Adipocyte (in vitro differentiated cells): Measurements from ENCODE around the gene C5orf58.

Source experiments
- DNase-seq: peaks from one replicate; pipeline ENCODE4 v3.0.0-alpha.2; 2015; ENCODE audit warnings: low read depth
- H3K27me3 ChIP-seq: replicated peaks from 2 replicates; pipeline ENCODE4 v1.7.0; 2013; ENCODE audit warnings: mild to moderate bottlenecking, low read length, moderate library complexity; ENCODE audit not compliant: control insufficient read depth, insufficient read depth
- H3K36me3 ChIP-seq: 2 replicates; pipeline ENCODE4 v1.7.0; 2013; ENCODE audit warnings: low read length, mild to moderate bottlenecking, moderate library complexity; ENCODE audit not compliant: control insufficient read depth, insufficient read depth, severe bottlenecking
- H3K4me1 ChIP-seq: 2 replicates; pipeline ENCODE4 v1.7.0; 2013; ENCODE audit warnings: mild to moderate bottlenecking, low read length, moderate library complexity; ENCODE audit not compliant: control insufficient read depth, insufficient read depth
- H3K4me3 ChIP-seq: 2 replicates; pipeline ENCODE4 v1.7.0; 2013; ENCODE audit warnings: mild to moderate bottlenecking, low read length, moderate library complexity
- H3K9ac ChIP-seq: 2 replicates; pipeline ENCODE4 v1.7.0; 2013; ENCODE audit warnings: mild to moderate bottlenecking, low read length, moderate library complexity
- H3K9me3 ChIP-seq: 2 replicates; pipeline ENCODE4 v1.7.0; 2013; ENCODE audit warnings: mild to moderate bottlenecking, low read length, moderate library complexity; ENCODE audit not compliant: control insufficient read depth

C5orf58 gene

DNA sequence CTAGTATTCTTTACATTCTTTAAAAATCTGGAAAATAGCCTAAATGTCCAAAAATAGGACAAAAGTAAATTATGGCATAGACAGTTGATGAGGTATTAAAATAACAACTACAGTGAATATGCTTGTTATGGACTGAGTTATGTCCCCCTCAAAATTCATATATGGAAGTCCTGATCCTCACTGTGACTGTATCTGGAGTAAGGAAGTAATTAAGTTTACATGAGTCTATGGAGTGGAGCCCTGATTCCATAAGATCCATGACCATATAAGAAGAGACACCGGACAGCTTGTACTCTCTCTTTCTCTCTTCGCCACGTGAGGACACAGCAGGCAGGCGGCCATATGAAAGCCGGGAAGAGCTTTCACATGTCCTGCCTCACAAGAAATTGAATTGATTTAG lies 28.6 kb upstream of the C5orf58 start:
- Histone ChIP-seq H3K36me3 (no peaks in the 10 kb centered on the region), H3K27me3 (peaks cover 28% of the 10 kb centered on the region), H3K9ac (no peak overlapping the region), H3K9me3 (no peaks in the 10 kb centered on the region), H3K4me1 (no peaks in the 10 kb centered on the region), H3K4me3 (no peak overlapping the region)
- no peak for DNase-seq

DNA sequence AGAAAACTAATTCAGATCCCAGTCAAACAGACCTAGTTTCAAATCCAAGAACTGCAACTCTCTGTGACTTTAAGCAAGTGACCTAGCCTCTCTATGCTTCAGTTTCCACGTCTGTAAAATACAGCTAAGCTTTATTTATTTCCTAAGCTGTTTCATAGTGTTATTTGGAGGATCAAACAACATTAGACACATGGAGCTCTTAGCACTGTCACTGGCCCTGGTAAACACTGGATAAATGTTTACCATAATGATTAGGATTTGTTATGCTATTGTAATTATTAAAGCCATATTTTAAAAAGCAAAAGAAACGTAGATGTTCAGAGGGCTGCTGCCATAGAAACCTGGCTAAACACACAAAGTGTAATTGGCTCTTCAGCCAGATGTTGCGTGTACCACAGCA lies 26.6 kb upstream of the C5orf58 start:
- H3K27me3 ChIP-seq = peaks cover 21% of the 10 kb centered on the region
- H3K9ac ChIP-seq = no peak overlapping the region
- no peaks in the 10 kb centered on the region for H3K4me1 ChIP-seq

DNA sequence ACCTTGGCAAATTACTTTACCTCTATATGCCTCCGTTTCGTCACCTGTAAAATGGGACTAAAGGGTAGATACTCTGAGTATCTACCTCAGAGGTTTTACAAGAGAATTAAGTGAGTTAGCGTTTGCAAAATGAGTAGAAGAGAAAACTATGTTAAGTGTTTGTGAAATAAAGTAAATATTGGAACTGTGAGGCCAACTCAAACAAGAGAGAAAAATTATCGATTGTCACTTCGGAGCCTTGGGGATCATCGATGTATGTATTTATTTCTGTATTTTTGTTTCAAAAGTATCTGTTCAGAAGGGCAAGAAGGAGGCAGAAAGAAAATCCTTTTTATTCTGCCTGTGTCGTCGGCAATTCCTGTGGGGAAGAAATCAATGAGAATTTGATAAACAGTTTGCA lies 25.8 kb upstream of the C5orf58 start:
- no peak overlapping the region for H3K9ac ChIP-seq
- peaks cover 4% of the 10 kb centered on the region for H3K9me3 ChIP-seq
- no peaks in the 10 kb centered on the region for H3K36me3 ChIP-seq
- no peak overlapping the region for H3K4me3 ChIP-seq
- H3K4me1 ChIP-seq = no peaks in the 10 kb centered on the region
- DNase-seq = no peak
- peaks cover 21% of the 10 kb centered on the region for H3K27me3 ChIP-seq

More for the DNA sequence above, 26.6 kb upstream of the C5orf58 start:
- peak; percentile 3 for DNase-seq
- no peak overlapping the region for H3K4me3 ChIP-seq
- H3K9me3 ChIP-seq = peaks cover 4% of the 10 kb centered on the region
- H3K36me3 ChIP-seq = no peaks in the 10 kb centered on the region

DNA sequence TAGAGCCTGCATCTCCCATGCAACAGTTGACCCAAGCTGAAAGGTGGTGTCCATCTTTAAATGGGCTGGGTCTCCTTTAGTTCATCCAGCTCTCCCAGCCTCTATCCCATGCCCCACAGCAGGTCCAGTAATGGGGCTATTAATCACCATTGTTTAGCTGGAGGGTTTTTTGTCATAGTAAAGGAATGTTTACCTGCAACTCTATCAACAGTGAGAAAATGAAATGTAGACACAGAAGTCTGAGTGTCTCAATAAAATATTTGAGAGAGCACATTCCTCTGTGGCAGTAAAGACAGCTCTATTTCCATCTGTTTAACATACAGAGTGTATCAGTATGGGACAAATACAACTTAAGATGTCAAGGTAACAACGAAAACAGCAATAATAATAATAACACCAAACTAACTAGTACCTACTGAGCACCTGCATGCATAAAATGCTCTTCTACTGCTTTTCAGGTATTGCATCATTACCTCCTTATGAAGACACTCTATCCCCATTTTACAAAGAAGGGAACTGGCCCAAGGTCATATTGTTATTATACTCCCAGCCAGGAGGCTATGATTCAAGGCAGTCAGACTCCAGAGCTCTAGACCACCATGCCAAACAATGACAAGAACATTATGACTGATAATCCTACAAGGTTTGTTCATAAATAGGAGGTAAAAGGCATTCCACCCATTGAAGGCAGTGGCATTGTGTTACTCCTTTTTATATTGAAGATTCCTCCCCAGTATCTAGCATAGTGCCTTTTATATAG lies 21.0 kb upstream of the C5orf58 start:
- peaks cover 2% of the 10 kb centered on the region for H3K27me3 ChIP-seq
- DNase-seq = no peak
- H3K9ac ChIP-seq = no peak overlapping the region
- H3K36me3 ChIP-seq = no peaks in the 10 kb centered on the region
- no peak overlapping the region for H3K4me3 ChIP-seq
- H3K9me3 ChIP-seq = peaks cover 4% of the 10 kb centered on the region
- H3K4me1 ChIP-seq = no peaks in the 10 kb centered on the region

DNA sequence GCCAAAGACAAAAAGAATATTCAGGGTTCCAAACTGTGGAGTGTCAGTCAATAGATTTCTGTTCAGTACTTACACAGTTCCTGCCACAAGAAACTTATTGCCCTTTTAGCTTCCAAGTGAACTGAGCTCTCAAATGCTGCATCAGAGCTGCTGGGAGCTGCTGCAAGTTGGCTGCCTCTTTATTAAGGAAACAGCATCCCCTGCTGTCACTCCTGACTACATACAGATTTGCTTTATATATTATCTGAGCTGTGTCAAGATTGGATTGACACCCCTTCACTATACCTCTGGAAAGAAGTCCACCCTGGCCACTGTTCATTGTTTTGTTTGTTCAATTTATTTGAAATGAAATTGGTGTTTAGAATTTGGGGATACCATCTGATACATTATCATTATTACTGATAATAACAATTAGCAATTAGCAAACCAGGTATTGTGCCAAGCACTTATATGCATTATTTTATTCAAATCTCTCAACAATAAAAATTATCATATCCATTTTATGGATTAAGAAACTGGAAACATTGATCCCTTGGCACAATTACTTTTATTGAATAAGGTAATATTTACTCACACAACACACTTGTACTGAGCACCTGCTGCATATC lies 16.4 kb upstream of the C5orf58 start:
- peaks cover 24% of the 10 kb centered on the region for H3K4me1 ChIP-seq
- no peaks in the 10 kb centered on the region for H3K36me3 ChIP-seq
- no peak overlapping the region for H3K9ac ChIP-seq
- no peak overlapping the region for H3K4me3 ChIP-seq
- DNase-seq = peak; percentile 59
- H3K9me3 ChIP-seq = no peaks in the 10 kb centered on the region
- no peaks in the 10 kb centered on the region for H3K27me3 ChIP-seq

DNA sequence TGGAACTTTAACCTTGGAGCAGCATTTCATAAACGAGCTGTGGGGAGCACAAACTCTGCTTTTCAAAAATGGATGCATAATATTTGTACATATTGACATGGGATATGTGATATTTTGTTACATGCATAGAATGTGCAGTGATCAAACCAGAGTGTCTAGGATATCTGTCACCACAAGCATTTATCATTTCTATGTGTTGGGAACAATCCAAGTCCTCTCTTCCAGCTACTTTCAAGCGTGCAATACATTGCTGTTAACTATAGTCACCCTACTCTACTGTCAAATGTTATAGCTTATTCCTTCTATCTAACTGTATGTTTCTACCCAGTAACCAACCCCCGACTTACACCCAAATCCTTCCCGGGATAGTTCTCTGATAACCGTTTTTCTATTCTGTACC lies 15.0 kb upstream of the C5orf58 start:
- Histone ChIP-seq H3K27me3 (no peaks in the 10 kb centered on the region), H3K4me3 (no peak overlapping the region), H3K36me3 (no peaks in the 10 kb centered on the region), H3K4me1 (peaks cover 27% of the 10 kb centered on the region), H3K9ac (no peak overlapping the region), H3K9me3 (no peaks in the 10 kb centered on the region)
- DNase-seq = no peak

DNA sequence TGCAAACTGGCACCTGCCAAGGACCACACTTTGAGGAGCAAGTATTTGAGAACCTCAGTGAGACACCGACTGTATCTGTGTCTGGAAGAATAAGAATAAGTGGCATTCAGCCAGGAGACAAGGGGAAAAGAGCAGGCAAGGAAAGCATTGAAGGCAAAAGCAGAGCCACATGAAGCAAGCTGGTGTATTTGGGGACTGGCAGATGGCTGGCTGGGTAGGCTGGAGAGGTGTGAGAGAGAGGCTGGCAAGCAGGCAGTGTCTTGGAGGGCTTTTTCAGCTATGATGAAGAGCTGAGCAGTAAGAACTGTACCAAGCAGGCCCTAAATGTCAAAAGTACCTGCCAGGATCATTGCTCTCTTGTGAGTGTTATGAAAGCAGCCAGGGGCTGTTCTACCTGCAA lies 14.1 kb upstream of the C5orf58 start:
- Histone ChIP-seq H3K9ac (no peak overlapping the region), H3K9me3 (no peaks in the 10 kb centered on the region), H3K4me1 (peaks cover 35% of the 10 kb centered on the region), H3K27me3 (no peaks in the 10 kb centered on the region), H3K4me3 (no peak overlapping the region), H3K36me3 (no peaks in the 10 kb centered on the region)
- no peak for DNase-seq

DNA sequence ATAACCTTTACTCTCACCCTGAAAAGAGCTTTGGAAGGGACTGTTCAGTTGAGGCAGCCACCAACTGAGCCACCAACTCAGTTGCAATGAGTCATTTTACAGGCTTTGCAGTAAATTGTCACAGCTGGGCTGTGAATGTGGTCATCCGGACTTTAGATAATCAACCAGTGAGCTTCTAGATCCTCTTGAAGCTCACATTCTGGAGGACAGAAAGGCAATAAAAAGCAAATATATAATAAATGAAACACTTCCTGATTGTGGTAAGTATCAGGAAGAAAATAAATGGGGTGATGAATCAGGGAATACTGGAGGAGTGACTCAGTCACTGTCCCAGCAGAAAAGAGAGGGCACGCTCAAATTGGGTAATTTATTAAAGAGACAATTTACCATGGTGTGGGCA lies 13.2 kb upstream of the C5orf58 start:
- peak; percentile 8 for DNase-seq
- H3K27me3 ChIP-seq = no peaks in the 10 kb centered on the region
- no peaks in the 10 kb centered on the region for H3K9me3 ChIP-seq
- no peak overlapping the region for H3K4me3 ChIP-seq
- no peak overlapping the region for H3K9ac ChIP-seq
- H3K36me3 ChIP-seq = no peaks in the 10 kb centered on the region
- H3K4me1 ChIP-seq = peaks cover 41% of the 10 kb centered on the region

DNA sequence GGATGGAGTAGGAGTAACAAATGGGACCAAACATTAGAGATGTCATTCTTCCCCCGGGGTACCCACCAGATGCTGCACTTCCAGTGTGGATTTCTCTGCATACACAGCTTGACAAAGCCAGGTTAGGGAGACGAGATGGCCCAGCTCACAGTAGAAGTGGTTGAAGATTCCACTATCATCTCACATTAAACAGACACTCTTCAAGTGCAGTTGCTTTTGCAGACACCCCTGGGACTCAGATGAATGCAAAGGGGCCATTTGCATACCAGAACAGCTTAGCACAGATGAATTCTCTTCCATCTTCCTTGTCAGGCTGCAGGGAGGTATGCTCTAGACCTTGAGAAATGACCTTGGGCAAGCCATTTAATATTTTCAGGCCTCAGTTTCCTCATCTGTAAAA lies 12.6 kb upstream of the C5orf58 start:
- no peak overlapping the region for H3K9ac ChIP-seq
- no peaks in the 10 kb centered on the region for H3K27me3 ChIP-seq
- H3K4me1 ChIP-seq = peaks cover 41% of the 10 kb centered on the region
- no peak for DNase-seq
- no peaks in the 10 kb centered on the region for H3K36me3 ChIP-seq
- H3K4me3 ChIP-seq = no peak overlapping the region
- H3K9me3 ChIP-seq = no peaks in the 10 kb centered on the region

DNA sequence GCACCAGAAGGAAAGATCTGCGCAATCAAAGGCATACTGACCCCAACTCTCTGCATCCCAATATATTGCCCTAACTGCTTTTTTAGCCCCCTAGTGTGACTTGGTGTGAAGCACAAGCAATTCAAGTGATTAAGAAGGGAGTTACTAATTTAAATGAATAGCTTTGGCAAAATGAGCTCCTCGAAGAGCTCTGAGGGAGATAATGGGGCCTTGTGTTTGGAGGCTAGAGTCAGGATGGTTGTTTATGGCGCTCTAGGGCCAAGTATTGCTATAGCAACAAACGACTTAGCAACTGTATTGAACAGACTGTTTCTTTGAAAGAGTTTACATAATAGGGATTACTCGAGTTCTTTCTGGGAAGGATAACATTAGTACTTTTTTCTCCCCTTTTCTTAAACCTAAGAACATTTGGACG lies 11.5 kb upstream of the C5orf58 start:
- Histone ChIP-seq H3K4me3 (no peak overlapping the region), H3K9me3 (no peaks in the 10 kb centered on the region), H3K27me3 (no peaks in the 10 kb centered on the region), H3K4me1 (peaks cover 44% of the 10 kb centered on the region), H3K9ac (no peak overlapping the region), H3K36me3 (no peaks in the 10 kb centered on the region)
- no peak for DNase-seq

DNA sequence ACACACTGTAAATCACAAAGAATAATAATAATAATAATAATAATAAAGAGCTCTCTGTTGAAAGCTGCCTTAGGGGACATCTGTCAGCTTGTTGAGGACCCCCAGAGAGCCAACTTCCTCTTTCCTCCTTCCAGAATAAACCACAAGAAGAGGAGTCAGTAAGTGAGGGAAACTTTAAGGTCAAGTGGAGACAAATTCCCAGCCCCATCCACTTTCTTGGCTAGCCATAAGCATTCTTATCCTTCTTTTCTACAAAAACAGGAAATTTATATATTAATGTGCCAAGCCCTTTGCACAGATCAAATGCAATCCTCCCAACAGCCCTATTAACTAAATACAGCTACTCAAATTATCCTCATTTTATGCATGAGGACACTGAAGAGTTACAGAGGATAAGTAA lies 9.4 kb upstream of the C5orf58 start:
- no peak for DNase-seq
- peaks cover 50% of the 10 kb centered on the region for H3K4me1 ChIP-seq

More for the DNA sequence above, 9.4 kb upstream of the C5orf58 start:
- Histone ChIP-seq H3K27me3 (no peaks in the 10 kb centered on the region), H3K9ac (no peak overlapping the region), H3K36me3 (no peaks in the 10 kb centered on the region), H3K9me3 (no peaks in the 10 kb centered on the region), H3K4me3 (peak overlapping the region; percentile 25)
